ENCODE measurements around the gene TWF2. TPM values are rescaled to one million over a fixed set of nuclear protein-coding genes. Genes with fewer than 3 reads are reported as not detected.

TWF2 gene
- polyA plus RNA-seq, 1 donor from 2014 or later: 61.7 TPM

DNA sequence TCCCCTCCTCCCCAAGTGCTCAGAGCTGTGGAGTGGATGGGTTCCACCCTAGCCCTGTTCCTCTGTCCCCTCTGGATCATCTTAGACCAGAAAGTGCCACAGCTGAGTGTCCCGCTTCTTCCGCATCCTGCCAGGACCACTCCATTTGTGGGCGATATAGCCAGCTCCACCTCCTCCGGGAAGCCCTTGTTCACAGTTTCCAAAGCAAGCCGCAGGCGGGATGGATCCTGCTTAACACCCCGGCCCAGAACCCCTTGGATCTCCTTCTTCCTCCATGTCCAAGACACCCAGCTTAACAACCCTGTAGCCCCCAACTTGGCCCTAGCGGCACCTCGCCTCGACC, 41.5 kb downstream of the TWF2 start:
- Histone ChIP-seq H3K36me3 (ENCODE audit: insufficient read depth, low read length) (no peaks in the 10 kb centered on the region), H3K27me3 (ENCODE audit: insufficient read depth, low read depth, low read length) (no peaks in the 10 kb centered on the region), H3K27ac (ENCODE audit: low read length) (peak overlapping the region; percentile 69), H3K9ac (ENCODE audit: low read length) (peak overlapping the region; percentile 89), H3K9me3 (ENCODE audit: low read length) (no peaks in the 10 kb centered on the region), H3K4me3 (ENCODE audit: low read length) (peak overlapping the region; percentile 89), H3K79me2 (replicated peaks; ENCODE audit: insufficient read depth, low read length) (peaks cover 15% of the 10 kb centered on the region), H2AFZ (ENCODE audit: low read depth, low read length) (peak overlapping the region; percentile 96), H4K20me1 (ENCODE audit: insufficient read depth) (no peaks in the 10 kb centered on the region), H3K4me2 (ENCODE audit: low read length) (peak overlapping the region; percentile 89), H3K9me2 (ENCODE audit: insufficient read depth, low read length) (no peaks in the 10 kb centered on the region), H3F3A (ENCODE audit: insufficient read depth, low read length, poor library complexity, severe bottlenecking) (no peaks in the 10 kb centered on the region)
- TF ChIP-seq SMC3 (conservative IDR thresholded peaks at IDR 0.05; ENCODE audit: poor library complexity): no peak
- no peak for TF ChIP-seq EP300 (conservative IDR thresholded peaks at IDR 0.05; ENCODE audit: poor library complexity, severe bottlenecking)
- no peak for TF ChIP-seq CTCF (IDR thresholded peaks at IDR 0.05; ENCODE audit: poor library complexity, severe bottlenecking)
- no peak for TF ChIP-seq MXI1 (conservative IDR thresholded peaks at IDR 0.05; ENCODE audit: poor library complexity, severe bottlenecking)
- no peak for TF ChIP-seq REST (IDR thresholded peaks at IDR 0.05; ENCODE audit: borderline replicate concordance)
- TF ChIP-seq TAF1 (IDR thresholded peaks at IDR 0.05; ENCODE audit: low read depth): no peak
- no peak for TF ChIP-seq POLR2AphosphoS5 (IDR thresholded peaks at IDR 0.05)
- TF ChIP-seq RAD21 (conservative IDR thresholded peaks at IDR 0.05): no peak
- no peak for TF ChIP-seq EZH2 (IDR thresholded peaks at IDR 0.05; ENCODE audit: borderline replicate concordance, insufficient read depth, low read length, poor library complexity, severe bottlenecking)

DNA sequence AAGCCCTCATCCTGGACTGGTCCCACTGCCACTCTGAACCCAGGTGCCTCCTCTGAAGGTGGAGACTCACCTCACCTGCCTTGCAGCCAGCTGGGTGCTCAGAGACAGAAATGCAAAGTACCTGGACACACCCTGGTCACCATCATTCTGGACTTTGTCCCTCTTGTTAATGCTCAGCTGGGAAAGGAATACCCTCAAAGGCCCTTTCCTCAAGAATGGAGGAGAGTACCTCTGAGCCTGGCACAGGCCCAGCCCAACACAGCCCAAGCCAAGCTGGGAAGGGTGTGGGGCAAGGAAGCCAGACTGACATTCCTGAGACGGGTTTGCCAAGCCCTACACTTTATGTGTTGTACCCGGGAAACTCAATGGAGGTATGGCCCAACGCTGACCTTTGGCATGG, 42.0 kb downstream of the TWF2 start:
- no peak for TF ChIP-seq MXI1 (conservative IDR thresholded peaks at IDR 0.05; ENCODE audit: poor library complexity, severe bottlenecking)
- TF ChIP-seq REST (IDR thresholded peaks at IDR 0.05; ENCODE audit: borderline replicate concordance): no peak
- no peak for TF ChIP-seq SMC3 (conservative IDR thresholded peaks at IDR 0.05; ENCODE audit: poor library complexity)
- no peak for TF ChIP-seq RAD21 (conservative IDR thresholded peaks at IDR 0.05)
- TF ChIP-seq TAF1 (IDR thresholded peaks at IDR 0.05; ENCODE audit: low read depth): no peak
- no peak for TF ChIP-seq CTCF (IDR thresholded peaks at IDR 0.05; ENCODE audit: poor library complexity, severe bottlenecking)
- TF ChIP-seq POLR2AphosphoS5 (IDR thresholded peaks at IDR 0.05): no peak
- TF ChIP-seq EZH2 (IDR thresholded peaks at IDR 0.05; ENCODE audit: borderline replicate concordance, insufficient read depth, low read length, poor library complexity, severe bottlenecking): no peak
- no peak for TF ChIP-seq EP300 (conservative IDR thresholded peaks at IDR 0.05; ENCODE audit: poor library complexity, severe bottlenecking)
- no peaks in the 10 kb centered on the region for H3K27me3 ChIP-seq (ENCODE audit: insufficient read depth, low read depth, low read length)
- no peaks in the 10 kb centered on the region for H3K36me3 ChIP-seq (ENCODE audit: insufficient read depth, low read length)
- no peak overlapping the region for H3K27ac ChIP-seq (ENCODE audit: low read length)
- H3K4me3 ChIP-seq (ENCODE audit: low read length): no peak overlapping the region
- H3K79me2 ChIP-seq (replicated peaks; ENCODE audit: insufficient read depth, low read length): peaks cover 15% of the 10 kb centered on the region
- no peak overlapping the region for H2AFZ ChIP-seq (ENCODE audit: low read depth, low read length)
- no peaks in the 10 kb centered on the region for H3F3A ChIP-seq (ENCODE audit: insufficient read depth, low read length, poor library complexity, severe bottlenecking)
- H4K20me1 ChIP-seq (ENCODE audit: insufficient read depth): no peaks in the 10 kb centered on the region
- H3K9me2 ChIP-seq (ENCODE audit: insufficient read depth, low read length): no peaks in the 10 kb centered on the region
- H3K9me3 ChIP-seq (ENCODE audit: low read length): no peaks in the 10 kb centered on the region
- H3K9ac ChIP-seq (ENCODE audit: low read length): no peak overlapping the region
- H3K4me2 ChIP-seq (ENCODE audit: low read length): peak overlapping the region; percentile 89

Data from neural cell (in vitro differentiated cells).